Activated gamma-delta T cell (primary cell): ENCODE data around the gene CALML3.

ENCODE experiments used
- DNase-seq: peaks from one replicate; lab custom pipeline; 2025; lab: John Stamatoyannopoulos, UW

The CALML3 gene

DNA sequence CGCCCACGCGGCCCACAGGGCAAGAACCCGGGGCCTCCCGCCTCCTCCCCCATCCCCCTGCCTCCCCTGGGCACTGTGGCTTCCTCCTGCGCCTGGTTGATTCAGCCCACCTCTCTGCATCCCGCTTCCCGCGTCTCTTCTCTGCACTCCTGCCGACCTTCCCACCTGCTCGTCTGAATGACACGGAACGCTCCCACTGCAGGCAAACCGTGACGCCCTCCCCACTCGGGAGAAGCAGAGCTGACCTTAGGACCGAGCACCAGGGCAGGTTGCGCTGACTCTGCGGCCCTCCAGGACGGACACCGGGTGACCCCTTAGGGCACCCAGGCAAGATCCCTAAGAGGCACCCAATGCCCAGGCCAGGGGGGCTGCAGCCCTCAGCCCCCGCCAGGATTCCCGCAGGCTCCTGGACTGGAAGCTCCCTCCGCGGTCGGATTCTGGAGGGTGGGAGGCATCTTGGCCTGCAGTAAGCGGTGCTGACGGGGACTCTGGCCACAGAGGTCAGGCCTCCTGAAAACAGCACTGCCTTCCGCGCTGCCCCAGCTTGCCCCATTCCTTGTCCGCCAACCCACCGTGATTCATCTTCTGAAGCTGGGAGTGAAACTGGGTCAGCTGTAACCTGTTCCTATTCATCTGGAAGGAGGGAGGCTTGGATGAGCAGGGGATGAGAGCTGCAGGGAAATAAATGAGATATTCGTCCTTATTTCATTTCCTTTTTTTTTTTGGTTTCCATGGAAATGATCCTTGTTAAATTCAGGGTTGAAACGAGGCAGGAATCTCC is 990 bp downstream of the CALML3 start:
- DNase-seq: no peak

DNA sequence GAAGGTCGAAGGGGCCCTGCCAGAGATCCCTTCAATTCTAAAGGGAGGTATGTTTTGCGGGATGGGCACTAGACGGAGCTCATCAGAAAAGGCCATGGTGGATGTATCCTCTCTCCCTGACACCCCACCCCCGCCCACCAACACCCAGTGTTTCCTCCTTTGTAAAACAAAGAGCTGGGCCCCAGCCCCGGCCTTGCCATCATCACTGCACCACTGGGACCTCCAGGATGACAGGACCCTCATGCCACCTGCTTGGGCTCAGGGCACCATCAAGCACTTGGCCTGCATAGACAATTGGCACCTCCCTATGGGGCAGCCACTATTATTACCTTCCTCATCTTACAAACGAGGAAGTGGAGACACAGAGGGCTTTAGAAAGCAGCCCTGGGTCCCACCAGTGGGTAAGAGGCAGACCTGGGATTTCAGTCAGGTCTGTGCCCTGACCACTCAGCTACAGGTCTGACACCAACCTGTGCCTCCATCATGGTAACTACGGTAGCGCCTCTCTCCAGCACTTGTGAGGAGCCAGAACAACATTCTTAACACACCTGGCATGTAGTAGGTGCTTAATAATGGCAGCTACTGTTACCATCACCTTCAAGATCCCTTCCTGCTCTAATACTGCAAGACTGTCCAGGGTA is 2.0 kb downstream of the CALML3 start:
- DNase-seq: no peak

DNA sequence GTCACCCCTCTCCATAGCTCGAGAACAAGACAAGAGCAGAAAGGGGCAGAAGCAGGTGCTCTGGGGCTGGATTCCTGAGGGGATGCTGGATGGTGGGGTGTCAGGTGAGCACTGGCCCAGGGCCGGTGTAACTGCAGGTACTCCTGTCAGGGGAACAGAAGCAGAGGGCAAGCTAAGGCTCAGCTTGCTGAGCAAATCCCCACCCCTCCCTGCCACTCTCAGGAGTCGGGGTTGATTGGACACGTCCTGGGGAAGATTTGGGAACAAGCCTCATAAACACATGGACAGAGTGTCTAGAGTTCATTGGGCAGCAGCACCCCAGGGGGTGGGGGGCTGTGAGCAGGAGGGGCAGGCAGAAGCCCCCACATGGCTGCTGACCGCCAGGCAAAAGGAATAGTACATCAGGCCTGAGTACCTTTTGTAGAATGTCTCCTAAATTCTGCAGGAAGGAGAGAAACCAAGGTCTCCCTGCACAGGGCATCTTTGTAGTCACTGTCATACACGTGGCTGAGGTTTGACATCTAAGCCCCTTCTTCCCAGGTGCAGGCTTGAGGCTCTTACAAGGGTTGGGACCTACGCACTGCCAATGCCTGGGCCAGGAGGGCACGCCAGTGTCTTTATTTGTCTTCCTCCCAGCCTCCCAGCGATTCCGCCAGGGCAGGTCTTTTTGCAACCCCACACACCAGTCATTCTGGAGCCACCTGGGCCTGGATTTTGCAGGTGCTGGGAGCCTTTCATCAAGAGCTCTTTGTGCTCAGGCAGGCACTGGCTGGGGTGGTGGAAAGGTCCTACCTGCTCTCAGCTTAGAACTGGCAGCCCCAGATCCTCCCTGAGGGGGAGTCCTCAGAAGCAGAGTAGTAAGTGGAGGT is 2.8 kb downstream of the CALML3 start:
- no peak for DNase-seq

DNA sequence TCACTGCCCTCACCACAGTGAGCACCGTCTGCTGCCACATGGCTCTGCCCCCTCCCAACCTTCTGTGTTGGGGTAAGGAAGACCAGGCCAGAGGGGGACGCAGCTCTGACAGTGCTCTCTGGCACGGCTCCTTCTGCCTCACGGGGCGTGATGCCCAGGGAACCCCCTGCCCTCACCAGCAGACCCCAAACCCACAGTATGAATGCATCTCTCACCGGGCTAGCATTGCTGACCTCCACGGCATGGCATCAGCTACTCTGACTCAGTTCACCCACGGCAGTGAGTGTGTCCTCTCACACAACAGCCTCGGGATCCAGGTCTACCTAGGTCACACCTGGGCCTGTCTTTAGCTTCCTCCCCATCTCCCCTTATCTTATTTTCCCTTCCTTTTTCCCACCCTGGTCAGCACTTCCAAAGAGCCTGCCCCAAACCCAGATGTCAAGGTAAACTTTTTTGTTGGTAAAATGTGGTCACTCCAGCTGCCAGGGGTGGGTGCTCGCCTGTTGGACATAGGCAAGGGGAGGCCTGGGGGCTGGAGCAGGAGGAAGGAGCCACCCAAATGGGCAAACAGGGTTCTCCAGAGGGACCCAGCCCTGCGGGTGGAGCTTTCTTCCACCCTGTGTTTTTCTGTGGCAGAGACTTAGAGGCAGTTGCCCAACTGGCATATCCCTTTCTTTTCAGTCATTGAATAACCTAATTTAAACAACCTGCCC is 4.4 kb downstream of the CALML3 start:
- no peak for DNase-seq

- no peak for DNase-seq
These were observed 5.1 kb downstream of the CALML3 start for GRCh38 chr10:5529702-5530411.

DNA sequence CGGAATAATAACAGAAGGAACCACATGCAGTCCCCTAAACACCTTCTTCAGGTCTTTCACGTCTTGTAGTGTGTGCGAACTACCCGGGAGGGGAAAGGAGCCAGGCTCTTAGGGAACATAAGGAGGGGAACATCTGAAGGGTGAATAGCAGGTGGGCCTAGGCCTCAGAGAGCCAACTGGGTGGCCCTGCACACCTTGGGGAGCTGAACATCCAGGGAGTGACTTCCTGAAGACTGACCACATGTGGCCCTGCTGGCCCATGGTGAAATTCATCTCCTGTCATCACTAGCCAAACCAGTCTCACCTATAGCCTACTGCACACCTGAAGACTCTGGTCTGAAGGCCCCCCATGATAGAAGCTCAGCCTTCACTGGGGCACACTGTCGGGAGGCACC is 5.6 kb downstream of the CALML3 start:
- DNase-seq: no peak

DNA sequence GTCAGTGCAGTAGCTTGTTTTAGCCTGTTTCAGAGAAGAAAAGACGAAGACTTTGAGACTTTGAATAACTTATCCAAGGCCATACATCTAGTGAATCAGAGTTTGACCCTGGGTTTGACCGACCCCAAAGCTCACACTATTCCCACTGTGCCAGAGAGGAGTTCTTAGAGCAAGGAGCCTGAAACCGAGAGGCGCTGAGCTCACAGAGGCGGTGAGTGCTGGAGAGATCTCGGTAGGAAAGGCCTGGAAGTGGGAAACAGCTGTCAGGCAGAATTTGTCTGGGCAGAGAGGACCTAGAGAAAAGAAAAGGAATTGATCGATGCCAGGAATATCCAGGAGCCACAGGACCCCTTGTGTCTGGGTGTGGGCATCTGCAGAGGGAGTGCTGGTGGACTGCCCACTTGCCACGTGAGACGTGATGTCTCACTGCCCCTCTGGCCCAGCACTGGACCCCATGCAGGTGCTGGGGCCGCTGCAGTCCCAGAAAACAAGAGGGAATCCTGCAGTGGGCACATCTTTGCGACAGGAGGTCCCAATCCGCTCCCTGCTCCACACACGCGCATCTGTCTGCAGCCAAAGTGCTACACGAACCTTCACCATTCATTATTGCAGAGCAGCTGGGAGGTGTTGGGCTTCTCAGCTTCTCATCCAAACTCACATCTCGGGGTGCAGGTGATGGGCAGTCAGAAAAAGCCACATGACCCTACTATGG is 6.2 kb downstream of the CALML3 start:
- DNase-seq: no peak

DNA sequence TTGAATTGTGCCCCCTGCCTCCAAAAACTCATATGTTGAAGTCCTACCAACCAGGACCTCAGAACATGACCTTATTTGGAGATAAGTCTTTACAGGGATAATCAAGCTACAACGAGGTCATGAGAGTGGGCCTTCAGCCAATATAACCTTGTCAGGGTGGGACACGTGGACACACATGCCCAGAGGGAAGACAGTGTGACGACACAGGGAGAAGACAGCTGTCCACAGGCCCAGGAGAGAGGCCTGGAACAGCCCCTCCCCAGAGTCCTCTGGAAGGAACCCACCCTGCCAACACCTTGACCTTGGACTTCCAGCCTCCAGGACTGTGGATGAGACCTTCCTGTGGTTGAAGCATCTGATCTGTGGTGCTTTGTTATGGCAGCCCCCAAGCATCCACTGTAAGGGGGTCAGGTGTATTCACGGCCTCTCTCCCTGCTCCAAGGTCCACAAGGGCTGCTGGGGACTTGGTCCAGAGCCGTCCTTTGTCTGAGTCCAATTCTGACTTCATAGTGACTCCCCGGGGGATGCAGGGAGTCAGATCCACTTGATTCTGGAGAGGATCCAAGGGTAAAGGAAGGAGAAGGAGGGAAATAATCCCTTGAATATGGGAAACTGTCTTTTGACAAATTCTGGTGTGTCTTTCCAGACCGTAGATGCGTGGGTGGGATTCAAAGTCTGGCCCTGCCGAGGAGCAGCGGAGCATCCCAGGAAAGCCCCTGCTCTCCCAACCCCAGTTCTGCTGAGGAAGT is 7.0 kb downstream of the CALML3 start:
- no peak for DNase-seq

DNA sequence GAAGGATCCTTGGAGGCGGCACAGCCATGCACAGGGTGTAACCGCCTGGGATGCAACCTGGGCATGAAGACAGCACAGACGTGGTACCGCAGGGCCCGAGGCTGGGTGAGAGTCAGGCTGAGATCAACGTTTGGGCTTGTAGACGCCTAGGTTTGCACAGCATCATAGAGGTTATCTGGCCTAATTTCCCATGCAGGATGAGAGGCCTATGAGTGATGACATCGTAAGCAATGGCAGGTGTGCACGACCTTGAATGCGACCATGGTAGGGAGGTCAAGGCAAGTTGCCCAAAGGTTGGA is 7.5 kb downstream of the CALML3 start:
- DNase-seq: no peak

DNA sequence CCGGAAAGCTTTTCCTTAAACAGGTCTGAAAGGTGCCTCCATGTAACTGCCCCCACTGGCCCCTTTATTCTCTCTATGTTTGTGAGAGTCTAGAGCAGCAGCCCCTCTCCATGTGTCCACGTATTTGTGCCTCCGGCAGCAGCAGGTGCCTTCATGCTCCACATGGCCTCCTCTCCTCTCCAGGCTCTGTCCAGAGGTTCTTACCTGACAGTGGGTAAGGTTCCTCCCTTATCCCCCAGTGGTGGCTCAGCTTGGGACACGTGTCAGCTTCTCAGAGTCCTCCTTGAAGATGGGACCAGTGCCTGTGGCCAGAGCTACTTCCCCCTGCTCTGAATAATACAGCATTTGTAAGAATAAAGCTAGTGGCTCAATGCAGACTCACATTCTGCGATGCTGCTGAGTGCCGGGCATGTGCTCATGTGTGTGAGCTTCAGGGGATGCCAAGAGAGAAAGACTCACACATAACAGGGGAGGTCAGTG is 7.9 kb downstream of the CALML3 start:
- DNase-seq: no peak

GRCh38 chr10:5533098-5533731 is 8.5 kb downstream of the CALML3 start:
- no peak for DNase-seq

DNA sequence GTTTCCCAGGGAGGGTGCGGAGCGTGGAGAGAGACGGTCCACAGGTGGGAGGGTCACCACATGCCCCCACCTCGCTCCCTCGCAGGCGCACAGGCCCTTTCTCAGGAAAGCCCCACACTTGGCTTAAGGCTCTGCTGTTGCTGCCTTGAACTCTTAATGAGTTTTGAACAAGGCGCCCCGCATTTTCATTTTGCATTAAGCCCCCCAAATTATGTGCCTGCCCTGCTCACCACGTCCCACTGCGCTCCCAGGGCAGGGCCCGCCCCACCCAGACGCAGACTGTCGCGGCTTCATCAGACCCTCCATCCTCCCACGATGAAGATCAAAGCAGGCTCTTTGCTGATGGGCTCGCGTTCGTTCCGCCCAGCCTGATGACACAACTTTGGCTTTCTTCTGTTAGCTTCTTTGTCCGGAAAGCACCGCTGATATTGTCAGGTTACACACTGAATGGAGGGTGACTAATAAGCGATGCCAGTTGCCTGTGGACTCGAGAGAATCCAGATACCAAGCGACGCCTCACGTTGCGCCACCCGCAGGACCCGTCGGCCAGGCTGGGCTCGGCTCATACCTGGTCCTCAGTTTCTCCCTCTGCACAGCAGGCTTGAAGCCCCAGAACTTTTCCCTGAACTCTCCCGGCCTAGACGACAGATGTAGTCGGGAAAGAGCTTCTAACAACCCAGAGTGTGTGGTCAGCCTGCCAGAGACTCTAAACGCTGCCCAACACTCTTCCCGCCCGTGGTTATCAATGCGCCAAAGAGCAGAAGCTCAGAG is 9.5 kb downstream of the CALML3 start:
- DNase-seq: no peak

- no peak for DNase-seq
These were observed 10.4 kb downstream of the CALML3 start for GRCh38 chr10:5534880-5535856.

DNA sequence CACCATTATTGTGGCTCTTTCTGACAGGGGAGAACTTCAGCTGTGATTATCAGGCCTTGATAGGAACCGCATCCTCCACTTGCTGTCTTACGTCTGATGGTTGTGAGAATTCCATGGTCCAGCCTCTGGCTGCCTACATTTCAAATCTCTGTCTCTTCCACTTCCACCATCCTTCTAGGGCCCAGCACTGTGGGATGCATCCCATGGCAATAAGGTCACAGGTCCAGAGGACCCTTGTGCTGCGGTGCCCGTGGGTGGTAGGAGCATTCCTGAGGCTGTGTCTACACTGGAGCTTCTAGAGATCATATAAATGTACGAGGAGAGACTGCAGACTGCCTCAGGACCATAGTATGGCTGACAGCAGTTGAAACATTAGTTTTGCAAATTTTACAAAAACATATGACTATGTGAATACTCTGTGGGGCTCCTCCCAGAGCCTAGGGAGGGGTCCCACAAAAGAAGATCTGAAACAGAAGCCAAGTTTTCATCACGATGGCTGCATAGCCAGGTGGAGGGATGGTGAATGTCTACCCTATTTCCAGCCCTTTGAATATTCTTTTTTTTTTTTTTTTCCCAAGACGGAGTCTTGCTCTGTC is 11.8 kb downstream of the CALML3 start:
- no peak for DNase-seq

- no peak for DNase-seq
These were observed 12.9 kb downstream of the CALML3 start for GRCh38 chr10:5537684-5538083.

- no peak for DNase-seq
These were observed 13.7 kb downstream of the CALML3 start for GRCh38 chr10:5538446-5538845.
